ENCODE measurements around the gene KCNMA1.

Gene KCNMA1

DNA sequence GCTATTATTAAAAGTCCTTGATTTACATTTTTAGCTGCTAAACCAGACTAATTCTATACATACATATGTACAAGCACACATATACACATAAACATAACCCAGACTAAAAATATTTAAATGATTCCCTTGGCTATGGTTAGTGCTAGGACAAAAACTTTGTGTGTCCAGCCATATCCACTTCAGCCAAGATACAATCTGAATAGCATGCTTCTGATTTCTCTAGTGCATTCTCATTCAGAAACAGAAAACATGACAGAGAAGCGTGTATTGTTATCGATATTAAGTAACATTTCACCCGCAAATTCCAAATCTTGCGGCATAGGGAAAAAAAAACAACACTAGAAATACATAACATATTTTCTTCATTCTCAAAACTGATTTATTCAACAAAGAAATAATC, 569.3 kb downstream of the KCNMA1 start:
- Histone ChIP-seq H3K36me3 (ENCODE audit: control insufficient read depth, insufficient read depth, low read length) (no peaks in the 10 kb centered on the region), H3K27me3 (replicated peaks; ENCODE audit: control insufficient read depth, insufficient read depth, low read length) (no peaks in the 10 kb centered on the region), H3K4me3 (replicated peaks; ENCODE audit: low read depth, low read length) (no peak overlapping the region)
- TF ChIP-seq, protein P1, sequence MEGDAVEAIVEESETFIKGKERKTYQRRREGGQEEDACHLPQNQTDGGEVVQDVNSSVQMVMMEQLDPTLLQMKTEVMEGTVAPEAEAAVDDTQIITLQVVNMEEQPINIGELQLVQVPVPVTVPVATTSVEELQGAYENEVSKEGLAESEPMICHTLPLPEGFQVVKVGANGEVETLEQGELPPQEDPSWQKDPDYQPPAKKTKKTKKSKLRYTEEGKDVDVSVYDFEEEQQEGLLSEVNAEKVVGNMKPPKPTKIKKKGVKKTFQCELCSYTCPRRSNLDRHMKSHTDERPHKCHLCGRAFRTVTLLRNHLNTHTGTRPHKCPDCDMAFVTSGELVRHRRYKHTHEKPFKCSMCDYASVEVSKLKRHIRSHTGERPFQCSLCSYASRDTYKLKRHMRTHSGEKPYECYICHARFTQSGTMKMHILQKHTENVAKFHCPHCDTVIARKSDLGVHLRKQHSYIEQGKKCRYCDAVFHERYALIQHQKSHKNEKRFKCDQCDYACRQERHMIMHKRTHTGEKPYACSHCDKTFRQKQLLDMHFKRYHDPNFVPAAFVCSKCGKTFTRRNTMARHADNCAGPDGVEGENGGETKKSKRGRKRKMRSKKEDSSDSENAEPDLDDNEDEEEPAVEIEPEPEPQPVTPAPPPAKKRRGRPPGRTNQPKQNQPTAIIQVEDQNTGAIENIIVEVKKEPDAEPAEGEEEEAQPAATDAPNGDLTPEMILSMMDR (IDR thresholded peaks at IDR 0.05; ENCODE audit: insufficient read depth, low read length, poor library complexity, severe bottlenecking), result no peak
- no peak for DNase-seq (ENCODE audit: extremely low read depth, insufficient read length)

DNA sequence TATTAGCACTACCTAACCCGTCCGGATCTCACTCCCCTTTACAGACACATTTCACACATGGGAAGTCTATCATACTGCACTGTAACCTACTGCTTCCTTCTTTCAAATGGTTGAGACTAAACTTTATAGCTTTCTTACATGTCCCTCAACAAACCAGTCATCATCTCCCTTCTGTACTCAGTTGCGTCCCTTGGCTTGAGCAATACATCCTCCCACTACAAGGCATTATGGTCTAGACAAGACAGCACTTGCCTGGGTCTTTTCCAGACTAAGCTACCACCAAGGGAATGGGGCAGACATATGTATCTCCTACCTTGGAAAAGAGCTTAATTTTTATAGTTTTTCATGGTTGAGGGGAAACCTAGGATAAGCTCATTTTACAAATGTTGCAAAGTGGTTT, 575.2 kb downstream of the KCNMA1 start:
- no peaks in the 10 kb centered on the region for H3K27me3 ChIP-seq (replicated peaks; ENCODE audit: control insufficient read depth, insufficient read depth, low read length)
- no peak for DNase-seq (ENCODE audit: extremely low read depth, insufficient read length)
- TF ChIP-seq, protein P1 (IDR thresholded peaks at IDR 0.05; ENCODE audit: insufficient read depth, low read length, poor library complexity, severe bottlenecking), result no peak
- no peak overlapping the region for H3K4me3 ChIP-seq (replicated peaks; ENCODE audit: low read depth, low read length)
- H3K36me3 ChIP-seq (ENCODE audit: control insufficient read depth, insufficient read depth, low read length), result no peaks in the 10 kb centered on the region

DNA sequence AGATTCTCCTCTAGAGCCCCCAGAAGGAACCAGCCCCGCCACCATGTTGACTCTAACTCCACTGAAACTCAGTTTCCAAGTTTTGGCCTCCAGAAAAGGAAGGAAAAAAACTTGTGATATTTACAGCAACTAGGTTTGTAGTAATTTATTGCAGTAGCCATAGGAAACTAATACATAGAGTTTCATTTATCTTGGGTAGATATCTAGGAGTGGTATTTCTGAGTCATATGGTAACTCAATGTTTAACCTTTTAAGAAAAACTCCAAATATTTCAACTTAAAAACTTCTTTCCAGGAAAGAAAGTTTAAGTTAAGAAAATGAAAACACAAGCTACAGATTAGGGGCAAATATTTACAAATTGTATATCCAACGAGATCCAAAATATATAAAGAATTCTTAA, 576.7 kb downstream of the KCNMA1 start:
- no peaks in the 10 kb centered on the region for H3K36me3 ChIP-seq (ENCODE audit: control insufficient read depth, insufficient read depth, low read length)
- no peak for DNase-seq (ENCODE audit: extremely low read depth, insufficient read length)
- no peaks in the 10 kb centered on the region for H3K27me3 ChIP-seq (replicated peaks; ENCODE audit: control insufficient read depth, insufficient read depth, low read length)
- TF ChIP-seq, protein P1 (IDR thresholded peaks at IDR 0.05; ENCODE audit: insufficient read depth, low read length, poor library complexity, severe bottlenecking), result no peak
- H3K4me3 ChIP-seq (replicated peaks; ENCODE audit: low read depth, low read length), result no peak overlapping the region

DNA sequence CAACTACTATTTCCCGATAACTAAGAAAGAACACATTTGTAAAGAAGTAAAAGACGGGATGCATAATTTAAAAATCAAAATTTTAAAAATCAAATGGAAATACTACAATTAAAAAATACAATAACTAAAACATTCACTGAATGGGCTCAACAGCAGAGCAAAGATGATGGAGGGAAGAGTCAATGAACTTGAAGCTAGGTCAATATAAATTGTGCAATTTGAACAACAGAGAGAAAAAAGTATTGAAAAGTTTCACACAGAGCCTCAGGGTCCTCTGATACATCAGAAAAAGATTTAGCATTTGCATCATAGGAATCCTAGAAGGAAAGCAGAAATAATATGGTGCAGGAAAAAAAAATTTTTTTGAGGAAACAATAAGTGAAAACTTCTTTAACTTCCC, 581.0 kb downstream of the KCNMA1 start:
- Histone ChIP-seq H3K4me3 (replicated peaks; ENCODE audit: low read depth, low read length) (no peak overlapping the region), H3K27me3 (replicated peaks; ENCODE audit: control insufficient read depth, insufficient read depth, low read length) (no peaks in the 10 kb centered on the region; the same call in 1 of the 2 replicates), H3K36me3 (ENCODE audit: control insufficient read depth, insufficient read depth, low read length) (no peaks in the 10 kb centered on the region)
- TF ChIP-seq, protein P1 (IDR thresholded peaks at IDR 0.05; ENCODE audit: insufficient read depth, low read length, poor library complexity, severe bottlenecking), result no peak
- no peak for DNase-seq (ENCODE audit: extremely low read depth, insufficient read length)

DNA sequence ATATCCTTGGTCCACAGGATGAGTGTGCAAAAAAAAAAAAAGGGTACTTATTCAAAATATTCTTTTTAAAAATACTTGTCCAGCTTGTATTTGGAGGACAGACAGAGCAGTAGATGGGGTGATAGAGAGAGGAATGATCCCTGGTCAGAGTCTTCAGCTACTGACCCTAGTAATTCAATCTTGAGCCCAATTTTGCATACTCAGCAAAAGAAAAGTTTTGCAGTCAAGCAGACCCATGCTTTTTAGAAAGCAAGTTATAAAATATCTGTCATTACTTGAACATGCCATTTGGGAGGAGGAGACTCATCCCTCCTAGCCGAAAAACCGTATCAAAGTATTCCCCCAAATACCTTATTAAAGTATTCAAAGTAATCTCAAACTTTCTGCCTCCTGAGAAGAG, 585.0 kb downstream of the KCNMA1 start:
- TF ChIP-seq, protein P1 (IDR thresholded peaks at IDR 0.05; ENCODE audit: insufficient read depth, low read length, poor library complexity, severe bottlenecking), result no peak
- H3K36me3 ChIP-seq (ENCODE audit: control insufficient read depth, insufficient read depth, low read length), result no peaks in the 10 kb centered on the region
- no peaks in the 10 kb centered on the region; the same call in 1 of the 2 replicates for H3K27me3 ChIP-seq (replicated peaks; ENCODE audit: control insufficient read depth, insufficient read depth, low read length)
- no peak overlapping the region for H3K4me3 ChIP-seq (replicated peaks; ENCODE audit: low read depth, low read length)
- DNase-seq (ENCODE audit: extremely low read depth, insufficient read length), result no peak

DNA sequence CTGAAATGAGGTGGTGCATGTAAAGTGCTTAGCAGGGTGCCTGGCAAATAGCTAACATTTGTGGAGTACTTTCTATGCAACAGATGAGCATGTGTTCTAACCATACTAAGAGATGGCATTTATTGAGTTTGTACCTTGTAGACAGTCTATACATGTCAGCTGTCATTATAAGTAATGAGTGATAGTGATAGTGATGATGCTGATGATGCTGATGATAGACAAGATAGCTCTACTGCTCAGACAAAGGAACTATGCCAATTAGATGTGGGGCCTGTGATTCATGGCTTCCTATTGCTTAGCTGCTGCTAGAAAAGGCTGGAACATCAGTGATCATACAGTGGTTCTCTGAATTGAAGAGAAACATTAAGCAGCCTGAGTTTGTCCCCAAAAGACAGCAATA, 585.8 kb downstream of the KCNMA1 start:
- no peak for DNase-seq (ENCODE audit: extremely low read depth, insufficient read length)
- no peak overlapping the region for H3K4me3 ChIP-seq (replicated peaks; ENCODE audit: low read depth, low read length)
- no peaks in the 10 kb centered on the region for H3K36me3 ChIP-seq (ENCODE audit: control insufficient read depth, insufficient read depth, low read length)
- H3K27me3 ChIP-seq (replicated peaks; ENCODE audit: control insufficient read depth, insufficient read depth, low read length), result no peaks in the 10 kb centered on the region; the same call in 1 of the 2 replicates
- TF ChIP-seq, protein P1 (IDR thresholded peaks at IDR 0.05; ENCODE audit: insufficient read depth, low read length, poor library complexity, severe bottlenecking), result no peak
